GDM1 (cell line): ENCODE measurements around the gene PSMD6.

Experiments
- DNase-seq: peaks from one replicate; lab custom pipeline; 2025; lab: John Stamatoyannopoulos, UW

Gene PSMD6

DNA sequence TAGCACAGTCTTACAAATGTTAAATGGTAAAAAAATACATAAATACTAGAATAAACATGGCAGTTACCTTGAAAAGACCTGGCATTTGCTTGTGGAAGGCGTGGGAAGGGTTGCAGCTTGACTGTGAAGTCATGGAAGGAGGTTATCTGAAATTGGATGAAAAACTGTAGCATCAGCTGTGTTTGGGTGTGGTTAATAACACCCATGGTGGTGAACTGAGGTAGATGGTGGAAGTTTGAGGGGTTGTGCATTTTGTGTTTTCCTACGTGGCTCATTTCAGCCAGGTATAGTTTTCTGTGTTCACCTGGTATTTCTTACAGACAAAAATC is 46.5 kb downstream of the PSMD6 start:
- no peak for DNase-seq

DNA sequence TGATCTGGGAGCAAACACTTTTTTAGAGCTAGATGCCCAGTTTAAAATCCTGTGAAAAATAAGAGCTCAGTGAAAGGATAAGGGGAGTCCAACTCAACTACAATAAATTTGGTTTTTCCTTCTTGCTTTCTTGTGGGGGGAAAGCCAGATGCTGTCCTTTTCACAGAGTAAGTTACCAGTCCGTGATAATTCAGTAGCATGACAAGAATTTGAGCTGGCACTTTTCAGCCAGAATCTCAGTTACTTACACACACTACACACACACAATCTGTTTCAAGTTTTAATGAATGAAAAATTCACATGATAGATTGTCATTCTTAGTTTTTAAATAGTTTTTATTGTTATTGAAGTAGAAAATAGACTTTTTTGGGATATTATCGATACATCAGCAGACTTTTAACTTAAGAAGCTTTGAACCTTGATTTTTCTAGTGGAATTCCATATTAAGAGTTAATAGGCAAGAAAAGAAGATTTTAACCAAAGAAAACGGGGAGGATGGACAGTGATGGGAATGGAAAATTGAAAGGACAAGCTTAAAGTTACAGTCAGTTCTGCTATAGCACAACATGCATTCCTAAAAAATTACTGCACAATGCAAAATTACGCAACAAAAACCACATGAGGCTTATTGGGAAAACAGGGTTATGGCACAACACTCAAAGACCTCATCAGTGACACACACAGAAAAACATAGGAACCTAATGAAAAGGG is 47.0 kb downstream of the PSMD6 start:
- no peak for DNase-seq

DNA sequence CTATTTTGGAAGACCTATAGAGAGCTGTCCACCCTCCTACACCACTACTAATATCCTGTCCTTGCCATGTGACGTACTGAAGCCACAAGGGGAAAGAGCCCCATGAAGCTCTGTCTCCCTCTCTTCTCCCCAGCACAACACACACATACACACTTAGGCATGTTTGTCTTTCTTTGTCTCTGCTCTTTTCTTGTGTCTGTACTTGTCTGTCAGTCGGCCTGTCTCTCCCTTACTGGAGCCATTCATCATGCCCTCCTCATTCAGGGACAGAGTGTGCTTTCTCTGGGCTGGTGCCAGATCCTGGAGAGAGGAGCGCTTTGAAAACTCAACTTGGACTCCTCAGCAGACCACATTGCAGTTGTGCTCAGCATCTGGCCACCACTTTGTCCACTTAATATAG is 47.6 kb downstream of the PSMD6 start:
- no peak for DNase-seq

DNA sequence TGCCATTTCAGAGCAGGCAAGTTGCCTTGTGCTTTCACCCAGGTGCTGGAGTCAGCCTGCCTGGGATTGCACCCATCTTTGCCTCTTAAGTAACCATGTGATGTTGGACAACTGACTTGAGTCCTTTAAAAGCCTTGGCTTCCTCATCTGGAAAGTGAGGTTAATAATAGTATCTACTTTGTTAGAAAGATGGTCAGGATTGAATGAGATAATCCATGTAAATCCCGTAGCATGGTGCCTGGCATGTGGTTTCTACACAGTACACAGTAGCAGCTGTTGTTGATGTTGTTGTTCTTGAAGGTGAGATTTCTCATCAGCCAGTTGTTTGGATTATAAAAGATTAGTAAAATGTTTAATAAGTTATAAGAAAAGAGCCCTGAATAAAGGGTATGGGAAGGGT is 48.8 kb downstream of the PSMD6 start:
- DNase-seq, result no peak

DNA sequence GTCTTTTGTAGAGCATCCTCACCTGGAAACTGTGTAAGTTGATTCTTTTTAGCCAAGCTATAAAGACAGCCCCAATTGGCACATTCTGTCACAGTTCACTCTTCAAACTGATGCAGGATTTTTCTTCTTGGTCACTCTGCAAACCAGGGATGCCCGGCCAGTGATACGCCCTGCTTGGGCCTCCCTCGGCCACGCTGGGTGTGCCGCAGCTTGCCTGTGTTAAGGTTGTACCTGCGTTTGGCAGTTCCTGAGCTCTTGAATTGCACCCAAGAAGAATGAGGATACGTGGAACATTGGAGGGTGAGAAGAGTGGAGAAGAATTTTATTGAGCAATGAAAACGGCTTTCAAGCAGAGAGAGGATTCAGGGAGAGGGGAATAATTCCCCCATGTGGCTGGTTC is 49.9 kb downstream of the PSMD6 start:
- DNase-seq, result no peak

DNA sequence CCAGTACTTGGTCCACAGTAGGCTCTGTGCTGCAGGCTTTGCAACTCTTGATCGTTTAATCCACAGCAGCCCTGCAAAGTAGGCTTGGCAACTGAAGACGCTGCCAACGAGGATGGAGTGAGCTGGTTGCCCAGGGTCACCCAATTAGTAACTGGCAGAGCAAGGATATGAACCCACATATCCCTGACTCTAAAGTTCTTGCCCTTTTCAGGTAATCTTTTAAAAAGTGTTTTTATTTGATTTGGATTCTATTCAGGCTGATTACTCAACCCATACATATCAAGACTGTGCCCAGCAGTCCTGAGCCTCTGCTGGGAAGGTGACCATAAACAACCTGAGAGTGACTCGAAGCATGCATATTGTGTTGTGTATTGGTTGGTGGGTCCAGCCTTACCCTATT is 50.3 kb downstream of the PSMD6 start:
- DNase-seq, result no peak

DNA sequence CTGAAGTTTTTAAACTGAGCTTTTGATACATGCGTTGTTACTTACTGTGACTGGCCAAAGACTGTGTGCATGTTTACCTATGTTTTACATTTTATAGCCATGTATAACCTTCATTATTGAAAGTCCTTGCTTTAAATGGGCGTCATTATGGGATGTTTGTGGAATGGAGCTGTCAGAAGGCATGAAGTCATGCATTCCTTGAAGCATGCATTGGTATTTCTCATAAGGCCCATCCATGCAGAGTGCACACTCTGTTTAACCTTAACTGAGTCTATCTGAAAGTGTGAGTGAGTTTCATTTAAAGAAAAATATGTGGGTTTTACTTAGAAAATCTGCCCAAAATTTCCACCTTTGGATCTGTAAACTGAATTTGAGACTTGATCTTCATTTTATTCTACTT is 51.1 kb downstream of the PSMD6 start:
- DNase-seq, result no peak

DNA sequence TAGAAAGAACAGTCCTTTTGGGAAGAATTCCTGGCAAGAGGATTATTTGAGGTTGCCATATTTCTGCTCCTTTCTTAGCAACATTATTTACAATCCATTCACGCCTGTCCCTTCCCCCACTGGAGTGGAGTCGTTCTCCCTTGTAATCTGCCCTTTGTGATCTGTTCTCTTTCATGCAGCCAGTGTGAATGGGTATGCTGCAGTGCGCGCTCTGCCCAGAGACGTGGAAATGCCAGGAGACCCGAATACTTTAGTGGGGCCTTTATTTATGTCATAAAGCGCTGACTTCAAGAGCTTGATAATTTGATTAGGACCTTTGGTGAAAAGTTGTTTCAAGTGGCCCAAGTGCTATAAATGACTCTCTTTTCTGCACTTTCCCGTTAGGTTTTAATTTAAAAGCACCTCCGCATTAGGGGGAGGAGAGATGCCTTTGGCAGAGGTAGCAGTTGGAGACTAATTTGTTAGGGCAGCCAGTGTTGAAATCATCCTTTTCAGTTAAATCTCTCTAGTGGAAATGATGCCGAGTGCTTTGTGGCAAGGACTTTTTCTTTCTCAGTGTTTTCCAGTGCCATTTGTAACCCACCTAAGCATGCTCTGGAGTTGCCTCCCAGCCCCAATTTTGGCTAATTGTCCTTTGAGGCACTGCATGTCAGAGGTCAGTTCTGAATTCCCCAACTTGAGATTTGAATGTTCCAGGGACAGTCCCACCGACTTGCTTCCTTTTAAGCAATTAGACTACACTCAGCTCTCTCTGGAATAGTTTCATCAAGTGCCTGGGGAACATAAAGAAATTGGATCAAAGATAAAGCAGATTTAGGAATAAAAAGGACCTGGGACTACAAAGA is 52.4 kb downstream of the PSMD6 start:
- DNase-seq, result no peak

DNA sequence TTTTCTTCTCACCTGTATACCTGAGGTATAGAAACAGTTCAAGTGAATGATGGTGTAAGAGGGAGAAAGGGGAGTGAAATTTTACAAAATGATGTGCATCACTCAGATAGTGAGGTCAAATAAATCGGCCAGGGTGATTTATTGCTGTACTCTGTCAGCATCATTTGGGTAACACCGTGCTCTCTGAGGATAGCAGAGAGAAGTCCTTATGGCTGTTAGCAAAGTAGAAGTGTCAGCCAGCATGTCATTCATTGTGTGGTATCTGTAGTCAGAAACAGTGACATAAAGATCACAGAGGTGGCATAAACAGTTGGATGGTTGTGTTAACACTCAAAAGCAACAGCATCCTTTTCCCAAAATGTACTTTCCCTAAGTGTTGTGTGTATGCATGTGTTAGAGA is 53.4 kb downstream of the PSMD6 start:
- DNase-seq, result no peak

DNA sequence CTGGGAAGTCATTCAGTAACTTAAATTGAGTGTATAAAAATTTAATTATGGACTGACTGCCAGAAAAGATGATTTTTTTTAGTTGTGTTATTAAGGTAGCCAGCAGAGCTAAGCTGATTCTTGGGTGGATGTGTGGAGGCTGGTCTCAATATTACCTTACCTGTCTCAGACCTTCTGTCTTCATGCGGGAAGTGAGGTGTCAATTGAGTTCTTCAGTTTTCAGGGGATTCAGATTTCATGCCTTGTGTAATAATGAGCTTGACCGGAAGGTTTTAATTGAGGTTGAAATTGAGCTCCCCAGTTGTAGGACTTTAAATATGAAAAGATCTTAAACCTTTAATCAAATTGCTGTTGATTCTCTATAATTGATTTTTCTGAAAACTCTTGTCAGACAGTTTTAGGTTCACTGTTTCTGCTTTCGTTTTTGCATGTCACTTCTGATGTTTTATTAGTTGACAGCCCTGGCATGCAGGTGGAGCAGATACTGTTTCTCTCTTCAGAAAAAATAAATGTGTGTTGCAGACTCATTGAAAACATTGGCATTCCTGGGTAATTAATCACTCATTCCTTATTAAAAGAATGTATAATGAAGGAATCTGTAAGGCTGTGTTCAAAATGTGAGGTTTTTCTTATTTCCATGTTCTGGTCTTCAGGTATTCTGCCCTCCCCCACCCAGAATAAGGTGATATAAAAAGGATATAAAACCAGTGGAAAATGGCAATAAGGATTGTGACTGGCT is 54.5 kb downstream of the PSMD6 start:
- no peak for DNase-seq

DNA sequence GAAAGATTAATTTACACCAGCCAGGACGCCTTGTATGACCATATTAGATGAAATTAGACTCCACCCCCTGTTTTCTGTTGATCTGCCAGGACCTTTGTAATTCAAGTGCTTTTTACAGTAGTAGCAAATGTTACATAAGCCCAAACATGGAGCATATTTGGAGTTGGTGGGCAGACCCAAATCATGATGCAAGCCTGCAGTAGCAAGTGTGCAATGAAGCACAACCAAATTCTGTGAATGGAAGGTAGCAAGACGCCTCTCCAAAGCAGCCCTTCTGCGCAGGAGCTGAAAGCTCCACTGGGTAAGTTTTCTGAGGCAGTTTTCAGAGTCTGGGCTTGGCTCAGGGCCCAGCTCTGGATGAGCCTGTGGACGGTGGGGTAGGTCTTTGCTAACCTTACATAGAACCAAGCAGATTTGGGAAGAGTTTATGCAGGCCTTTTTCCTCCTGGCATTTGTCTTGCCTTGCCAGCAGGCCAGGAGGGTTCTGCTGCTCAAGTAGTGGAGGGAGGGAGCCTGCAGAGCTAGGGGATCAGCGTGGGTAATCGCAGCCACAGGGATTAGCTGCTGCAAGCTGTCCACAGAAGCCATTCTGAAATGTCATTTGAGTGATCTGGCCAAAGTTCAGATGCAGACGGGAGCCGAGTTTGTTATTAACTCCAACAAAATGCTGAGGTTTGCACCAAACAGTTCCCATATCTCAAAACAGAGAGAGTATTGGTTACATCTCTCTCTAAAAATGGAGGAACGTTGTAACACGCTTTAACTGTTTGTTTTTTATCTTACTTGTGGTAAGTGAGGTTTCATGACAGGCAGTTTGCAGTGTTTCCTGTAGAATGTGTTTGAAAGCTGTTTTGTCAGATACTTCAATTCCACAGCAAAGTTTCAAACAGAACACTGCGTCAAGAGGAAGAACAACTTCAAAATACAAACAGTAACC is 55.4 kb downstream of the PSMD6 start:
- DNase-seq, result peak; percentile 66

DNA sequence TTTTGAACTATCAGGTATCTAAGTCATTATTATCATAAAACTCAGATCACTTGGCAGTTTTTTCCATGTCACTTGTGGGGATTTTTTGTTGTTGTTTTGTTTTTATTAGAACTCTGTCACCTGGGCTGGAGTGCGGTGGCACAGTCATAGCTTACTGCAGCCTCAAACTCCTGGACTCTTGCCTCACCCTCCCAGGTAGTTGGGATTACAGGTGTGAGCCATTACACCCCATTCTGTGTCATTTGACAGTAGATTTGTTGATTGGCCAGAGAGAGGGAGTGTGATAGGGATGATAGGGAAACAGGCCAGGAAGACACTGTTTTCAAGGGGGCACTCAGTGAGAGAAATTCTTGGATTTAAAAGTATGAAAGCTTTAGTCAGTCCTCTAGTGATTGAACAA is 56.4 kb downstream of the PSMD6 start:
- DNase-seq, result no peak

DNA sequence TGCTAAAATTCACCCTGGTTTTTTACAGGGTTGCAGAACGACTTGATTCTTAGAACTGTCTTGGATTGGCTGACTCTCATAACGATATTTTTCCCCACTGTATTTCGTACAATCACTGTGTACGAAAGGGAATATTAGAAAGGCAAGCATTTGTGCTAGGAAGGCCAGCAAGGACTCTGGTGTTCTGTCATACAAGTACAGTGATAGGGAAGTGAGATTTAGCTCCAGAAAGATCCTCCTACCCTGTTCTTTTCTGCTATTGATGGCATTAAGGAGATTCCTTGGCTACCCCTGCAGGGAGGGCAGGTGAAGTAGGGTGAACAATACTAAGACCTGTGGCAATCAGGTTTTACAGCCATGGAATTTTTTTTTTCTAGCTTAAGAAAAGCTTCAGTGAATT is 57.3 kb downstream of the PSMD6 start:
- DNase-seq, result no peak

DNA sequence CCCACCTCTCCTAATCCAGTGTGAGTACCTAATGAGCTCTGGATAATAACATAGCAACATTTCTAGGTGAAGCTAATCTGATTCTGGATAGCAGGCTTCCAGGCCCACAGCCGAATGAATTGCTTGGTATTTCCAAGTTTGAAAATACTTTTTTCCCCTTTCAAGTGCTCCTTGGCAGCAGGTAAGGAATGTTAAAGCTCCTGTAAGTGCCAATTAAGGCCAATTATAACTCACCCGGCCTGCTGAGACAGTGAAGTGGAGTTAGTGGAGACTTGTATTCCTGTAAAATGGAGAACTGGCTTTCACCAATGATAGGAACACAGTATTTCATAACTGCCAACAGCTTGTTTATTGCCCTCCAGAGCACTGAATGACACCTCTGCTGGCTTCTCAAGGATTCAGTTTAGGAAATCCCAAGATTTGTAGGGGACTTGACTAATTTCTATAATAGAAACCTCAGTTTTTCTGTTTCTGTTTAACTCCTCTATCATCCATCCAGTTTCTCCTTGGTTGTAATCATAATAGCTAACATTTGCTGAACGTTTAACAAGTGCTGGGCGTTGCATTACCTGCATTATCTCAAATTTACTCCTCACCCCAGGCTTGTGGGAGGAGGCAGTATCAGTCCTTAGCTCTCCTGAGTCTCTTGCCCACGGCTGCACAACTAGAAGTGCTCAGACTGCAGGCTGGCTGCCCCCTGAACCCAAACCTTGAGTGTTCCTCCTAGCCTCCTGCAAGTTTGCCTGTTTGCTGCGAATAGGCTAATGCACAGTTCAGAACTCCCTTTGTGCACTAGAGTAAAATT is 58.4 kb downstream of the PSMD6 start:
- DNase-seq, result no peak

DNA sequence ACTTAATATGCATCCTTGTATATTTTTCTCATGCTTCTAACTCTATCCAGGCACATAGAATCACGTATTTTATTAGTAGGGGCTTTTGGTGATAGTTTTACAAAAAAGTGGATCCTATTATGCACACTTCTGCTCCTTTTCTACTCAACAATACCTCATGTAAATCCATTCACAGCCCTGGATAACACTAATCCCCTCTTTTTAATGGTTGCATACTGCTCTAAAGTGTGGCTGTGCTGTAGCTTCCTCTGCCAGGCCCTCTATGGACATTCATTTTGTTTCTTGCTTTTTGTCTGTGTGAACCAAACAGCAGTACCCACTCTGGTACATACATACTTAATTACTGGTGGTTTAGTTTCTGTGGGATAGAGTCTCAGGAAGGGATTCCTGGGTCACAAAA is 59.8 kb downstream of the PSMD6 start:
- no peak for DNase-seq

DNA sequence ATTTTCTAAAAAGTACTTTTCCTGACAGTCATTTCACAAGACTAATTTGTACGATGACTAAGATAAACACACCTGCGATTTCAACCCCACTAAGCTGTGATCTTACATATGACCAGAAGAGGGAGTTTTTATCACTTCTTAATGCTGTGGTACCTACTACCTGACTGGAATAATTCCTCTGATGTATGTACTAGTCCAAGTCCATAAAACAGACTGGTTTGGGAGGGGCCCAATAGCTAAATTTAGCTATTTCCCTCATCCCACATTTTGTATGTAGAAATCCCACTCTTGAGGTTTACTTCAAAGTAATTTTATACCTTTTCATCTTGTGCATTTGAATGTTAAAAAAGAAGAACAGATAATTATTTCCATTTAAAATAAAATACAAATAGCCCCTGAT is 61.4 kb downstream of the PSMD6 start:
- no peak for DNase-seq
